GM12878 (cell line): Measurements from ENCODE around the gene S1PR1. TPM values are rescaled to one million over a fixed set of nuclear protein-coding genes. Genes with fewer than 3 reads are reported as not detected.

Source experiments
- ATF2 ChIP-seq: IDR thresholded peaks from 2 replicates; pipeline ENCODE4 v1.6.1; 2012; ENCODE audit warnings: low read length, inconsistent platforms
- CBX3 ChIP-seq: fragments of 200-600 bp; sonication (generic); IDR thresholded peaks from 2 replicates; pipeline ENCODE4 v1.6.1; 2016; ENCODE audit warnings: low read depth, borderline replicate concordance
- CEBPB ChIP-seq, 2 experiments: fragments of 150-350 bp in 1 of 2; IDR thresholded peaks; 2 replicates each; pipeline ENCODE4 v1.6.1; 2012 to 2014; ENCODE audit warnings: low read depth in 2 of 2, low read length in 2 of 2, borderline replicate concordance in 1 of 2, inconsistent platforms in 1 of 2
- CHD2 ChIP-seq: IDR thresholded peaks from 2 replicates; pipeline ENCODE4 v1.6.1; 2011; ENCODE audit warnings: low read depth, low read length, improper control_type of control experiment, borderline replicate concordance
- E2F8 ChIP-seq: fragments of 450-650 bp; IDR thresholded peaks from 2 replicates; pipeline ENCODE4 v1.6.1; 2018; ENCODE audit warnings: mild to moderate bottlenecking, low read depth, moderate library complexity; ENCODE audit not compliant: partially characterized antibody
- ELK1 ChIP-seq: IDR thresholded peaks from 2 replicates; pipeline ENCODE4 v1.6.1; 2012; ENCODE audit warnings: low read depth, low read length, improper control_type of control experiment
- IRF3 ChIP-seq: fragments of 450-650 bp; IDR thresholded peaks from 2 replicates; pipeline ENCODE4 v1.6.1; 2014; ENCODE audit warnings: mild to moderate bottlenecking
- NFXL1 ChIP-seq: fragments of 450-650 bp; IDR thresholded peaks from 2 replicates; pipeline ENCODE4 v1.6.1; 2017; ENCODE audit warnings: antibody characterized with exemption, mild to moderate bottlenecking, borderline replicate concordance
- NFYB ChIP-seq: IDR thresholded peaks from 2 replicates; pipeline ENCODE4 v1.6.1; 2011; ENCODE audit warnings: low read depth, mild to moderate bottlenecking, low read length, improper control_type of control experiment, moderate library complexity; ENCODE audit not compliant: insufficient read depth
- PAX8 ChIP-seq: fragments of 450-650 bp; IDR thresholded peaks from 2 replicates; pipeline ENCODE4 v1.6.1; 2017; ENCODE audit warnings: mild to moderate bottlenecking, moderate library complexity
- POU2F2 ChIP-seq: IDR thresholded peaks from 3 replicates; pipeline ENCODE4 v1.6.1; 2011; ENCODE audit warnings: low read depth, mild to moderate bottlenecking, low read length, borderline replicate concordance
- RB1 ChIP-seq: fragments of 450-650 bp; formaldehyde crosslinking; IDR thresholded peaks from 2 replicates; pipeline ENCODE4 v1.6.1; 2017; ENCODE audit warnings: mild to moderate bottlenecking, borderline replicate concordance
- ZNF384 ChIP-seq: IDR thresholded peaks from 2 replicates; pipeline ENCODE4 v1.6.1; 2012; ENCODE audit warnings: low read depth, mild to moderate bottlenecking, low read length, improper control_type of control experiment, borderline replicate concordance
- polyA plus RNA-seq, 11 experiments: library from polyadenylated mRNA; depleted of rRNA in 4 of 11; unstranded in 6 of 11; stranded (reverse) in 5 of 11; fragments of >200 nt; fragmentation: Nextera tagmentation in 4 of 11; fragmentation: Illumina TruSeq in 1 of 11; extraction: Ambion mirVana in 4 of 11; extraction: Trizol in 1 of 11; gene quantifications; 1 replicate in 1 of 11; 2 replicates in 10 of 11; pipeline versions ENCODE4 v1.2.1 to v1.2.3, GENCODE V29; 2011 to 2016; ENCODE audit warnings: inconsistent platforms in 2 of 11, missing spikeins in 2 of 11, low read depth in 1 of 11
- total RNA-seq, 4 experiments: library from RNA; depleted of rRNA in 3 of 4; stranded (reverse); fragments of >200 nt in 3 of 4; fragmentation: Illumina TruSeq in 1 of 4; extraction: Trizol in 1 of 4; gene quantifications; 2 replicates each; pipeline versions ENCODE4 v1.2.1 to v1.2.3, GENCODE V29; 2013 to 2021
- TF ChIP-seq, protein P1 (sequence below): IDR thresholded peaks from 2 replicates; pipeline ENCODE4 v1.6.1; 2012; ENCODE audit warnings: mild to moderate bottlenecking, low read depth, low read length
- TF ChIP-seq, protein P2 (sequence below): IDR thresholded peaks from 2 replicates; pipeline ENCODE4 v1.6.1; 2011; ENCODE audit warnings: borderline replicate concordance, low read depth, mild to moderate bottlenecking, moderate library complexity, mixed read lengths, low read length; ENCODE audit not compliant: insufficient read depth; ENCODE audit errors: extremely low read length
- TF ChIP-seq, protein P3 (sequence below): IDR thresholded peaks from 2 replicates; pipeline ENCODE4 v1.6.1; 2012; ENCODE audit warnings: low read depth, low read length, improper control_type of control experiment

The S1PR1 gene
- total and polyA plus RNA-seq, 10 of the 15 experiments (the other 5 are each of a cell fraction or from before 2014, with no cell fraction given), result 3.8 to 59.4 (median 30.7) TPM

DNA sequence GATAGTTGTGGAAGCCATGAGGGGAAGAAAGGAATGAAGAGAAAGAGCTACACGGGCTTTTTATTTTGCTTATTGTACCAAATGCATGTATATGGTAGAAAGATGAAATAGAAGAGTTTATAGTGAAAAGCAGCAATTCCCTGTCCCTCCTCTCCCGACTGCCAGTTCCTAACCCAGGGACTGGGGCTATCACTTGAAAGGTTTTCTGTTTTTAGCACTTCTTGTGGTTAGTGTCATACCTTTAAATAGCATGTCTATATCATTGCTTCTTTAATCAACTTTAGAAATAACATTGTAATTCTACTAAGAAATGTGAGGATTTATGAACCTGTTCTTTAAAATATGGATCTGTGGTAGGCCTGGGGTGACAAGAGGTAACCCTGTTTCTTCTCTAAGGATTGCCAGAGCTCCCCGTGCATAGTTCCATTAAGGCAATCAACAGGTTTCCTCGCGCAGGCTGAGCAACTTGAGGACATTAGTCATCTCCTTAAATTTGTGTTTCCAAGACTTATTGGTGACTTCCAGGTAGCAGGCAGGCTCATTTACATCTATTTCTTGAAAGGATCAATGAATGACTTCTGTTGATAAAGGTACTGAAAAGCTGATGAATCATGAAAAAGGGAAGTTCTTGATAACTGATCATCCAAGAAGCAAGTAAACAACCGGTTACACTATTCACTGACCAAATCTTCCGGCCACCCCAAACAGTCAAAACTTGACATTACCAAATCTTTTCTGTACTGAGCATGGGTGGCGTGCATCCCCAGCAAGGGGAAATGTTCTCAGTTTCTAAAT lies 37.8 kb upstream of the S1PR1 start (continued):
- TF ChIP-seq RB1 (no peak), ATF2 (peak; percentile 99), CBX3 (no peak), CHD2 (no peak), CEBPB (IDR thresholded peaks at IDR 0.05; ENCODE audit: borderline replicate concordance in 1 of 2, low read depth in 2 of 2, low read length in 2 of 2) (peak in 1 of 2 experiments; percentile 88; a peak in 1 of 4 replicates), ELK1 (no peak), IRF3 (no peak), ZNF384 (no peak), NFYB (no peak), NFXL1 (no peak), PAX8 (no peak), POU2F2 (peak; percentile 75; the same call in 2 of the 3 replicates), E2F8 (no peak)
- TF ChIP-seq, protein P1, sequence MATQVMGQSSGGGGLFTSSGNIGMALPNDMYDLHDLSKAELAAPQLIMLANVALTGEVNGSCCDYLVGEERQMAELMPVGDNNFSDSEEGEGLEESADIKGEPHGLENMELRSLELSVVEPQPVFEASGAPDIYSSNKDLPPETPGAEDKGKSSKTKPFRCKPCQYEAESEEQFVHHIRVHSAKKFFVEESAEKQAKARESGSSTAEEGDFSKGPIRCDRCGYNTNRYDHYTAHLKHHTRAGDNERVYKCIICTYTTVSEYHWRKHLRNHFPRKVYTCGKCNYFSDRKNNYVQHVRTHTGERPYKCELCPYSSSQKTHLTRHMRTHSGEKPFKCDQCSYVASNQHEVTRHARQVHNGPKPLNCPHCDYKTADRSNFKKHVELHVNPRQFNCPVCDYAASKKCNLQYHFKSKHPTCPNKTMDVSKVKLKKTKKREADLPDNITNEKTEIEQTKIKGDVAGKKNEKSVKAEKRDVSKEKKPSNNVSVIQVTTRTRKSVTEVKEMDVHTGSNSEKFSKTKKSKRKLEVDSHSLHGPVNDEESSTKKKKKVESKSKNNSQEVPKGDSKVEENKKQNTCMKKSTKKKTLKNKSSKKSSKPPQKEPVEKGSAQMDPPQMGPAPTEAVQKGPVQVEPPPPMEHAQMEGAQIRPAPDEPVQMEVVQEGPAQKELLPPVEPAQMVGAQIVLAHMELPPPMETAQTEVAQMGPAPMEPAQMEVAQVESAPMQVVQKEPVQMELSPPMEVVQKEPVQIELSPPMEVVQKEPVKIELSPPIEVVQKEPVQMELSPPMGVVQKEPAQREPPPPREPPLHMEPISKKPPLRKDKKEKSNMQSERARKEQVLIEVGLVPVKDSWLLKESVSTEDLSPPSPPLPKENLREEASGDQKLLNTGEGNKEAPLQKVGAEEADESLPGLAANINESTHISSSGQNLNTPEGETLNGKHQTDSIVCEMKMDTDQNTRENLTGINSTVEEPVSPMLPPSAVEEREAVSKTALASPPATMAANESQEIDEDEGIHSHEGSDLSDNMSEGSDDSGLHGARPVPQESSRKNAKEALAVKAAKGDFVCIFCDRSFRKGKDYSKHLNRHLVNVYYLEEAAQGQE, result 0 out of 2 replicates have a peak, but pooled peaks have one; percentile 46
- TF ChIP-seq, protein P2, sequence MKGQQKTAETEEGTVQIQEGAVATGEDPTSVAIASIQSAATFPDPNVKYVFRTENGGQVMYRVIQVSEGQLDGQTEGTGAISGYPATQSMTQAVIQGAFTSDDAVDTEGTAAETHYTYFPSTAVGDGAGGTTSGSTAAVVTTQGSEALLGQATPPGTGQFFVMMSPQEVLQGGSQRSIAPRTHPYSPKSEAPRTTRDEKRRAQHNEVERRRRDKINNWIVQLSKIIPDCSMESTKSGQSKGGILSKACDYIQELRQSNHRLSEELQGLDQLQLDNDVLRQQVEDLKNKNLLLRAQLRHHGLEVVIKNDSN, result no peak
- TF ChIP-seq, protein P3, sequence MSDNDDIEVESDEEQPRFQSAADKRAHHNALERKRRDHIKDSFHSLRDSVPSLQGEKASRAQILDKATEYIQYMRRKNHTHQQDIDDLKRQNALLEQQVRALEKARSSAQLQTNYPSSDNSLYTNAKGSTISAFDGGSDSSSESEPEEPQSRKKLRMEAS, result no peak
